Retina (tissue), 1 donor: Measurements from ENCODE around the gene SOD1.
"Not testable (repeated sequence)": the region's sequence is repeated elsewhere in the genome, so short reads cannot be mapped to it uniquely, and the experiment has no call there.

Experiments
- DNase-seq: peaks from one replicate; pipeline ENCODE4 v3.0.0-alpha.2; 2016

SOD1 gene

GRCh38 chr21:31656199-31657095, 3.0 kb upstream of the SOD1 start:
- DNase-seq = no peak

GRCh38 chr21:31658053-31658452, 1.4 kb upstream of the SOD1 start:
- no peak for DNase-seq

- no peak for DNase-seq
These were observed 282 bp upstream of the SOD1 start for GRCh38 chr21:31659286-31659535.

GRCh38 chr21:31660259-31660565, 719 bp downstream of the SOD1 start:
- peak; percentile 76 for DNase-seq

- no peak for DNase-seq
These were observed 1.1 kb downstream of the SOD1 start for GRCh38 chr21:31660591-31660990.

- DNase-seq = no peak
These were observed 4.2 kb downstream of the SOD1 start for GRCh38 chr21:31663584-31664249.

- no peak for DNase-seq
These were observed 5.9 kb downstream of the SOD1 start for GRCh38 chr21:31665397-31665796.

GRCh38 chr21:31665869-31666268, 6.4 kb downstream of the SOD1 start:
- not testable (repeated sequence) for DNase-seq

GRCh38 chr21:31666445-31667010, 7.0 kb downstream of the SOD1 start:
- DNase-seq = no peak

- DNase-seq = no peak
These were observed 7.6 kb downstream of the SOD1 start for GRCh38 chr21:31667132-31667531.

- DNase-seq = no peak
These were observed 8.1 kb downstream of the SOD1 start for GRCh38 chr21:31667639-31668038.

GRCh38 chr21:31668651-31669491, 9.4 kb downstream of the SOD1 start:
- no peak for DNase-seq

- DNase-seq = no peak
These were observed 10.6 kb downstream of the SOD1 start for GRCh38 chr21:31670070-31670469.

- no peak for DNase-seq
These were observed 11.7 kb downstream of the SOD1 start for GRCh38 chr21:31671146-31671716.

- no peak for DNase-seq
These were observed 12.4 kb downstream of the SOD1 start for GRCh38 chr21:31671931-31672330.

- no peak for DNase-seq
These were observed 13.9 kb downstream of the SOD1 start for GRCh38 chr21:31673321-31673912.

- DNase-seq = no peak
These were observed 15.8 kb downstream of the SOD1 start for GRCh38 chr21:31675318-31675717.

- no peak for DNase-seq
These were observed 16.5 kb downstream of the SOD1 start for GRCh38 chr21:31675960-31676359.

- DNase-seq = no peak
These were observed 17.6 kb downstream of the SOD1 start for GRCh38 chr21:31677047-31677446.

GRCh38 chr21:31678478-31678877, 19.0 kb downstream of the SOD1 start:
- DNase-seq = no peak

GRCh38 chr21:31682620-31683019, 23.1 kb downstream of the SOD1 start:
- no peak for DNase-seq

- no peak for DNase-seq
These were observed 23.5 kb downstream of the SOD1 start for GRCh38 chr21:31683029-31683428.

- no peak for DNase-seq
These were observed 25.4 kb downstream of the SOD1 start for GRCh38 chr21:31684918-31685317.
